OCI-LY7 (cell line): Measurements from ENCODE around the gene CIITA. TPM values are rescaled to one million over a fixed set of nuclear protein-coding genes. Genes with fewer than 3 reads are reported as not detected.
A peak's percentile ranks its signal among the peaks of the same experiment; 100 is the strongest.

Source experiments
- BruUV-seq: library from RNA; stranded (reverse); fragments of 400-500 nt; replicated peaks from 2 replicates; lab custom pipeline; 2021; lab: Mats Ljungman, UMichigan
- CTCF ChIA-PET: fragments of 300-600 bp; sonication (Branson Sonifier 250); formaldehyde crosslinking; loops from one replicate; lab custom pipeline; 2022; ENCODE audit warnings: antibody characterized with exemption; ENCODE audit not compliant: unreplicated experiment; lab: Charles Lee
- POLR2A ChIA-PET: fragments of 300-600 bp; sonication (Branson Sonifier 250); formaldehyde crosslinking; loops from one replicate; lab custom pipeline; 2022; ENCODE audit warnings: antibody characterized with exemption; lab: Charles Lee
- DNase-seq: peaks from one replicate; pipeline ENCODE4 v3.0.0-alpha.2; 2015; ENCODE audit warnings: low spot score
- H2AFZ ChIP-seq: fragments of 200-600 bp; sonication (generic), shearing (Covaris generic); 2 replicates; pipeline ENCODE4 v1.6.1; 2014; ENCODE audit warnings: mild to moderate bottlenecking, antibody characterized with exemption, low read length, moderate library complexity
- H3K27ac ChIP-seq: fragments of 200-600 bp; sonication (generic); 2 replicates; pipeline ENCODE4 v1.5.1; 2014; ENCODE audit warnings: mixed run types, low read depth, mild to moderate bottlenecking, moderate library complexity, low read length, inconsistent platforms; ENCODE audit not compliant: poor library complexity, severe bottlenecking
- H3K36me3 ChIP-seq: fragments of 200-600 bp; sonication (generic); 2 replicates; pipeline ENCODE4 v1.6.1; 2014; ENCODE audit warnings: mild to moderate bottlenecking, antibody characterized with exemption, low read length, moderate library complexity, mixed read lengths; ENCODE audit not compliant: insufficient read depth
- H3K4me1 ChIP-seq: fragments of 200-600 bp; sonication (generic); 2 replicates; pipeline ENCODE4 v1.5.1; 2014; ENCODE audit warnings: mild to moderate bottlenecking, low read length; ENCODE audit not compliant: insufficient read depth, poor library complexity, severe bottlenecking
- H3K4me2 ChIP-seq: fragments of 200-600 bp; sonication (generic); 2 replicates; pipeline ENCODE4 v1.6.1; 2014; ENCODE audit warnings: mild to moderate bottlenecking, low read length
- H3K4me3 ChIP-seq: fragments of 200-600 bp; sonication (generic); 2 replicates; pipeline ENCODE4 v1.5.1; 2014; ENCODE audit warnings: mild to moderate bottlenecking, low read depth, low read length; ENCODE audit not compliant: poor library complexity, severe bottlenecking
- H3K79me2 ChIP-seq: fragments of 200-600 bp; sonication (generic); 2 replicates; pipeline ENCODE4 v1.6.1; 2016; ENCODE audit warnings: low read depth, mild to moderate bottlenecking, low read length, moderate library complexity, mixed read lengths; ENCODE audit not compliant: insufficient read depth
- H3K9me2 ChIP-seq: fragments of 200-600 bp; sonication (generic); 2 replicates; pipeline ENCODE4 v1.6.1; 2016; ENCODE audit warnings: mild to moderate bottlenecking, low read length, mixed read lengths; ENCODE audit not compliant: insufficient read depth
- H3K9me3 ChIP-seq: fragments of 200-600 bp; sonication (generic); 2 replicates; pipeline ENCODE4 v1.6.1; 2014; ENCODE audit warnings: mild to moderate bottlenecking, mixed run types, low read length, mixed read lengths
- H4K20me1 ChIP-seq: fragments of 200-600 bp; sonication (generic); 2 replicates; pipeline ENCODE4 v1.6.1; 2014; ENCODE audit warnings: mild to moderate bottlenecking, antibody characterized with exemption, low read length, moderate library complexity, mixed read lengths; ENCODE audit not compliant: insufficient read depth
- EZH2phosphoT487 ChIP-seq: fragments of 200-600 bp; sonication (generic); IDR thresholded peaks from 2 replicates; pipeline ENCODE4 v1.6.1; 2018; ENCODE audit warnings: low read depth, borderline replicate concordance, mild to moderate bottlenecking, mixed run types, antibody characterized with exemption, low read length, moderate library complexity, mixed read lengths
- intact Hi-C: fragments of 100-400 bp; cut with micrococcal nuclease; formaldehyde crosslinking; loops from one replicate; pipeline ENCODE4 v1.10.0; 2022; ENCODE audit not compliant: unreplicated experiment
- total RNA-seq, 2 experiments: library from RNA; depleted of rRNA in 1 of 2; stranded (reverse); fragments of >200 nt in 1 of 2; shearing (Covaris generic) in 1 of 2; gene quantifications; 2 replicates each; pipeline ENCODE4 v1.2.3, GENCODE V29; 2014 to 2022
- TF ChIP-seq, protein P1 (sequence below): fragments of 200-600 bp; sonication (generic); conservative IDR thresholded peaks from 2 replicates; pipeline ENCODE4 v1.5.1; 2014; ENCODE audit warnings: mild to moderate bottlenecking, antibody characterized with exemption, low read length, moderate library complexity, mixed read lengths

Gene CIITA
- total RNA-seq, 2 experiments from 2014 or later: 68.7 to 101 TPM

DNA sequence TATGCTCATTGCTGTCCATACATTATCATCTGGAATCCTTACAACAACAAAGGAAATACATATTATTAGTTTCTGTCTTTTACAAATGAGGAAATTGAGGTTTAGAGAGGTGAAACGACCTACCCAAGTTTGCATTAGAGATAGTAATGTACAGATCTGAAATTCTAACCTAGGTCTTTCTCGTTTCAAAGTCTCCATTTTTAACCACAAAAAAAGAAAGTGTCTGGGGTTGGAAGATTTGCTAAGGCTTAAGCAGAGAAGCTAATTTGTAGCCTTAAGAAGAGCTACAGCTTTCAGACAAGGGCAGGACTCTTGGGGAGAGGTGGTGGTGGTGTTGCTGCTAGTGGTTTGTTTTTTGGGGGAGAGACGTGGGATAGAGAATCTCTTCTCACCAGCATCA, 19.2 kb downstream of the CIITA start:
- DNase-seq: no peak
- peaks cover 89% of the 10 kb centered on the region for H3K36me3 ChIP-seq
- no peaks in the 10 kb centered on the region for H3K9me2 ChIP-seq
- peak overlapping the region; percentile 50 for H3K27ac ChIP-seq
- no peak overlapping the region for H2AFZ ChIP-seq
- ChIA-PET CTCF (no interaction called here), POLR2A (interaction anchor here (1.3 kb wide), 1 partner anchor 14 kb away, joined by 3 read pairs; no protein-coding TSS in a partner anchor)
- TF ChIP-seq EZH2phosphoT487: no peak
- TF ChIP-seq, protein P1, sequence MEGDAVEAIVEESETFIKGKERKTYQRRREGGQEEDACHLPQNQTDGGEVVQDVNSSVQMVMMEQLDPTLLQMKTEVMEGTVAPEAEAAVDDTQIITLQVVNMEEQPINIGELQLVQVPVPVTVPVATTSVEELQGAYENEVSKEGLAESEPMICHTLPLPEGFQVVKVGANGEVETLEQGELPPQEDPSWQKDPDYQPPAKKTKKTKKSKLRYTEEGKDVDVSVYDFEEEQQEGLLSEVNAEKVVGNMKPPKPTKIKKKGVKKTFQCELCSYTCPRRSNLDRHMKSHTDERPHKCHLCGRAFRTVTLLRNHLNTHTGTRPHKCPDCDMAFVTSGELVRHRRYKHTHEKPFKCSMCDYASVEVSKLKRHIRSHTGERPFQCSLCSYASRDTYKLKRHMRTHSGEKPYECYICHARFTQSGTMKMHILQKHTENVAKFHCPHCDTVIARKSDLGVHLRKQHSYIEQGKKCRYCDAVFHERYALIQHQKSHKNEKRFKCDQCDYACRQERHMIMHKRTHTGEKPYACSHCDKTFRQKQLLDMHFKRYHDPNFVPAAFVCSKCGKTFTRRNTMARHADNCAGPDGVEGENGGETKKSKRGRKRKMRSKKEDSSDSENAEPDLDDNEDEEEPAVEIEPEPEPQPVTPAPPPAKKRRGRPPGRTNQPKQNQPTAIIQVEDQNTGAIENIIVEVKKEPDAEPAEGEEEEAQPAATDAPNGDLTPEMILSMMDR: no peak
- no peak overlapping the region for H3K4me3 ChIP-seq
- intact Hi-C loops: loop anchor here (10.0 kb wide), 1 partner anchor 1801 kb away; the partner anchor contains the start of gene HAPSTR1
- peaks cover 41% of the 10 kb centered on the region for H3K79me2 ChIP-seq
- peaks cover 63% of the 10 kb centered on the region for H3K4me1 ChIP-seq
- H3K9me3 ChIP-seq: peaks cover 9% of the 10 kb centered on the region; the same call in 1 of the 2 replicates
- no TSS peak for BruUV-seq
- H3K4me2 ChIP-seq: peak overlapping the region; percentile 52
- peaks cover 20% of the 10 kb centered on the region for H4K20me1 ChIP-seq

DNA sequence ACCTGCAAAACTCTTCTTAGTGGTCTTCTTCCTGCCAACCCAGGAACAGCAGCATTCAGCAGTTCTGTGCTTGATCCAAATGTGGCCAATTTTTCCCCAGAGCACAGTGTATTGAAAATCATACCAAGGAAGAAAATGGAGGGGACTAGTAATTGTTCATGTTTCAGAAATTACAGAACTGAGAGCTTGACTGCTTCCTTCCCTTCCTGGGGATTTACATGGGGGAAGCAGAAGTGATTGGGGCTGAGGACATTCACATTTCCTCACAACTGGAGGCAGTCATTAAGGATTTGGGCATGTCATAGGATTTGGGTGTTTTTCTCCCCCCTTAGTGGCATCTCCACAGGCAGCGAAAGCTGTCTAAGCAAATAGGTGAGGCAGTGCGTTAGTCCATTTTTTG, 19.7 kb downstream of the CIITA start:
- Histone ChIP-seq H3K4me1 (peaks cover 57% of the 10 kb centered on the region), H2AFZ (no peak overlapping the region), H4K20me1 (peaks cover 20% of the 10 kb centered on the region), H3K4me2 (peak overlapping the region; percentile 52), H3K36me3 (peaks cover 94% of the 10 kb centered on the region), H3K4me3 (no peak overlapping the region), H3K79me2 (peaks cover 41% of the 10 kb centered on the region), H3K9me3 (peaks cover 9% of the 10 kb centered on the region; the same call in 1 of the 2 replicates), H3K9me2 (no peaks in the 10 kb centered on the region), H3K27ac (peak overlapping the region; percentile 50)
- no peak for TF ChIP-seq EZH2phosphoT487
- TF ChIP-seq, protein P1: no peak
- DNase-seq: no peak
- no TSS peak for BruUV-seq
- intact Hi-C loops: loop anchor here (10.0 kb wide), 1 partner anchor 1802 kb away; the partner anchor contains the start of gene HAPSTR1
- POLR2A ChIA-PET: interaction anchor here (0.6 to 1.3 kb wide), 2 partner anchors 13 to 382 kb away, joined by 3 to 5 read pairs; no protein-coding TSS in a partner anchor
- CTCF ChIA-PET: no interaction called here

DNA sequence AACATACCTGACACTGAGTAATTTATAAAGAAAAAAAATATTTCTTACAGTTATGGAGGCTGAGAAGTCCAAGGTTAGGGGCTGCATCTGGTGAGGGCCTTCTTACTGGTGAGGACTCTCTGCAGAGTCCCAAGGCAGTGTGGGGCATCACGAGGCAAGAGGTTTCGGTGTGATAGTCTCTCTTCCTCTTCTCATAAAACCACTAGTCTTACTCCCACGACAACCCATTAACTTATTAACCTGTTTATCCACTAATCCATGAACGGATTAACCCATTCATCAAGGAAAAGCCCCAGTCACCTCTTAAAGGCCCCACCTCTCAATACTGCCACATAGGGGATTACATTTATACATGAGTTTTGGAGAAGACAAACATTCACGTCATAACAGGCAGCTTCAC, 20.1 kb downstream of the CIITA start:
- Histone ChIP-seq H2AFZ (no peak overlapping the region), H3K4me2 (no peak overlapping the region), H4K20me1 (peaks cover 20% of the 10 kb centered on the region), H3K4me3 (no peak overlapping the region), H3K79me2 (peaks cover 39% of the 10 kb centered on the region), H3K9me3 (peaks cover 8% of the 10 kb centered on the region; the same call in 1 of the 2 replicates), H3K9me2 (no peaks in the 10 kb centered on the region), H3K27ac (peak overlapping the region; percentile 50), H3K4me1 (peaks cover 53% of the 10 kb centered on the region), H3K36me3 (peaks cover 97% of the 10 kb centered on the region)
- BruUV-seq: TSS peak; percentile 16
- no peak for DNase-seq
- CTCF ChIA-PET: no interaction called here
- POLR2A ChIA-PET: interaction anchor here (0.6 kb wide), 1 partner anchor 382 kb away, joined by 5 read pairs; no protein-coding TSS in a partner anchor
- no peak for TF ChIP-seq EZH2phosphoT487
- TF ChIP-seq, protein P1: no peak
- intact Hi-C loops: loop anchor here (10.0 kb wide), 1 partner anchor 1802 kb away; the partner anchor contains the start of gene HAPSTR1
